Hepatocyte (in vitro differentiated cells): Measurements from ENCODE around the gene AMBN.

Source experiments
- CTCF ChIP-seq: fragments of 200-600 bp; sonication (generic); IDR thresholded peaks from 2 replicates; pipeline ENCODE4 v1.5.1; 2016; ENCODE audit warnings: antibody characterized with exemption, mild to moderate bottlenecking; ENCODE audit not compliant: poor library complexity
- EZH2 ChIP-seq: fragments of 200-600 bp; sonication (generic); IDR thresholded peaks from 2 replicates; pipeline ENCODE4 v1.6.1; 2016; ENCODE audit warnings: antibody characterized with exemption, mild to moderate bottlenecking, borderline replicate concordance
- EZH2phosphoT487 ChIP-seq: fragments of 200-600 bp; sonication (generic); IDR thresholded peaks from one replicate; pipeline ENCODE4 v1.6.1; 2018; ENCODE audit warnings: antibody characterized with exemption, mild to moderate bottlenecking, low read depth, moderate library complexity; ENCODE audit not compliant: unreplicated experiment, severe bottlenecking

GRCh38 chr4:70559924-70560323, 32.1 kb upstream of the AMBN start:
- TF ChIP-seq CTCF (no peak), EZH2 (no peak), EZH2phosphoT487 (no peak)
